Measurements from ENCODE around the gene NDOR1. TPM values are rescaled to one million over a fixed set of nuclear protein-coding genes. Genes with fewer than 3 reads are reported as not detected.

NDOR1 gene
- total and polyA plus RNA-seq, 2 of the 8 experiments (the other 6 are each of a cell fraction or from before 2014, with no cell fraction given): 25.7 to 32.3 TPM

DNA sequence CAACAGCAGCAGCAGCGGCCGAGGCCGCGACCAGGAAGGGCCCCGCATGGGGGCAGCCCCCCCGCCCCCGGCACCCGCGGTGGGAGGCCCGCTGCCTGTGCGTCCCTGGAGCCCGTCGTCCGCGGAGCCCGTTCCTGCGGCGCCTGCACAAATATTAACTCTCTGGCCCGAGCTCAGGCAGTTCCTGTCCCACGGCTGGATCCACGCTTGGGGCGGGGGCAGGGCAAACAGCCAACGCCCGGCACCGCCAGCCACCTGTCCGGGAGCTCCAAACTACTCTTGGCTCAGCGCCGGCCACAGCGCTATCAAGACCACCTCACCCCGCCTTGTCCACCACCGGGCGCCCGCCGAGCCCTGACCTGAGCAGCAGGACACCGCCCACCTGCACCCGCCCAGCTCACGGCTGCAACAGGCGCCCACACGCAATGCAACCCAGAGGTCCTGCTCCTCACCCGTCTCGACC lies 35.6 kb upstream of the NDOR1 start, which contains the start of gene LRRC26 (continued):
- TF ChIP-seq, protein P1, sequence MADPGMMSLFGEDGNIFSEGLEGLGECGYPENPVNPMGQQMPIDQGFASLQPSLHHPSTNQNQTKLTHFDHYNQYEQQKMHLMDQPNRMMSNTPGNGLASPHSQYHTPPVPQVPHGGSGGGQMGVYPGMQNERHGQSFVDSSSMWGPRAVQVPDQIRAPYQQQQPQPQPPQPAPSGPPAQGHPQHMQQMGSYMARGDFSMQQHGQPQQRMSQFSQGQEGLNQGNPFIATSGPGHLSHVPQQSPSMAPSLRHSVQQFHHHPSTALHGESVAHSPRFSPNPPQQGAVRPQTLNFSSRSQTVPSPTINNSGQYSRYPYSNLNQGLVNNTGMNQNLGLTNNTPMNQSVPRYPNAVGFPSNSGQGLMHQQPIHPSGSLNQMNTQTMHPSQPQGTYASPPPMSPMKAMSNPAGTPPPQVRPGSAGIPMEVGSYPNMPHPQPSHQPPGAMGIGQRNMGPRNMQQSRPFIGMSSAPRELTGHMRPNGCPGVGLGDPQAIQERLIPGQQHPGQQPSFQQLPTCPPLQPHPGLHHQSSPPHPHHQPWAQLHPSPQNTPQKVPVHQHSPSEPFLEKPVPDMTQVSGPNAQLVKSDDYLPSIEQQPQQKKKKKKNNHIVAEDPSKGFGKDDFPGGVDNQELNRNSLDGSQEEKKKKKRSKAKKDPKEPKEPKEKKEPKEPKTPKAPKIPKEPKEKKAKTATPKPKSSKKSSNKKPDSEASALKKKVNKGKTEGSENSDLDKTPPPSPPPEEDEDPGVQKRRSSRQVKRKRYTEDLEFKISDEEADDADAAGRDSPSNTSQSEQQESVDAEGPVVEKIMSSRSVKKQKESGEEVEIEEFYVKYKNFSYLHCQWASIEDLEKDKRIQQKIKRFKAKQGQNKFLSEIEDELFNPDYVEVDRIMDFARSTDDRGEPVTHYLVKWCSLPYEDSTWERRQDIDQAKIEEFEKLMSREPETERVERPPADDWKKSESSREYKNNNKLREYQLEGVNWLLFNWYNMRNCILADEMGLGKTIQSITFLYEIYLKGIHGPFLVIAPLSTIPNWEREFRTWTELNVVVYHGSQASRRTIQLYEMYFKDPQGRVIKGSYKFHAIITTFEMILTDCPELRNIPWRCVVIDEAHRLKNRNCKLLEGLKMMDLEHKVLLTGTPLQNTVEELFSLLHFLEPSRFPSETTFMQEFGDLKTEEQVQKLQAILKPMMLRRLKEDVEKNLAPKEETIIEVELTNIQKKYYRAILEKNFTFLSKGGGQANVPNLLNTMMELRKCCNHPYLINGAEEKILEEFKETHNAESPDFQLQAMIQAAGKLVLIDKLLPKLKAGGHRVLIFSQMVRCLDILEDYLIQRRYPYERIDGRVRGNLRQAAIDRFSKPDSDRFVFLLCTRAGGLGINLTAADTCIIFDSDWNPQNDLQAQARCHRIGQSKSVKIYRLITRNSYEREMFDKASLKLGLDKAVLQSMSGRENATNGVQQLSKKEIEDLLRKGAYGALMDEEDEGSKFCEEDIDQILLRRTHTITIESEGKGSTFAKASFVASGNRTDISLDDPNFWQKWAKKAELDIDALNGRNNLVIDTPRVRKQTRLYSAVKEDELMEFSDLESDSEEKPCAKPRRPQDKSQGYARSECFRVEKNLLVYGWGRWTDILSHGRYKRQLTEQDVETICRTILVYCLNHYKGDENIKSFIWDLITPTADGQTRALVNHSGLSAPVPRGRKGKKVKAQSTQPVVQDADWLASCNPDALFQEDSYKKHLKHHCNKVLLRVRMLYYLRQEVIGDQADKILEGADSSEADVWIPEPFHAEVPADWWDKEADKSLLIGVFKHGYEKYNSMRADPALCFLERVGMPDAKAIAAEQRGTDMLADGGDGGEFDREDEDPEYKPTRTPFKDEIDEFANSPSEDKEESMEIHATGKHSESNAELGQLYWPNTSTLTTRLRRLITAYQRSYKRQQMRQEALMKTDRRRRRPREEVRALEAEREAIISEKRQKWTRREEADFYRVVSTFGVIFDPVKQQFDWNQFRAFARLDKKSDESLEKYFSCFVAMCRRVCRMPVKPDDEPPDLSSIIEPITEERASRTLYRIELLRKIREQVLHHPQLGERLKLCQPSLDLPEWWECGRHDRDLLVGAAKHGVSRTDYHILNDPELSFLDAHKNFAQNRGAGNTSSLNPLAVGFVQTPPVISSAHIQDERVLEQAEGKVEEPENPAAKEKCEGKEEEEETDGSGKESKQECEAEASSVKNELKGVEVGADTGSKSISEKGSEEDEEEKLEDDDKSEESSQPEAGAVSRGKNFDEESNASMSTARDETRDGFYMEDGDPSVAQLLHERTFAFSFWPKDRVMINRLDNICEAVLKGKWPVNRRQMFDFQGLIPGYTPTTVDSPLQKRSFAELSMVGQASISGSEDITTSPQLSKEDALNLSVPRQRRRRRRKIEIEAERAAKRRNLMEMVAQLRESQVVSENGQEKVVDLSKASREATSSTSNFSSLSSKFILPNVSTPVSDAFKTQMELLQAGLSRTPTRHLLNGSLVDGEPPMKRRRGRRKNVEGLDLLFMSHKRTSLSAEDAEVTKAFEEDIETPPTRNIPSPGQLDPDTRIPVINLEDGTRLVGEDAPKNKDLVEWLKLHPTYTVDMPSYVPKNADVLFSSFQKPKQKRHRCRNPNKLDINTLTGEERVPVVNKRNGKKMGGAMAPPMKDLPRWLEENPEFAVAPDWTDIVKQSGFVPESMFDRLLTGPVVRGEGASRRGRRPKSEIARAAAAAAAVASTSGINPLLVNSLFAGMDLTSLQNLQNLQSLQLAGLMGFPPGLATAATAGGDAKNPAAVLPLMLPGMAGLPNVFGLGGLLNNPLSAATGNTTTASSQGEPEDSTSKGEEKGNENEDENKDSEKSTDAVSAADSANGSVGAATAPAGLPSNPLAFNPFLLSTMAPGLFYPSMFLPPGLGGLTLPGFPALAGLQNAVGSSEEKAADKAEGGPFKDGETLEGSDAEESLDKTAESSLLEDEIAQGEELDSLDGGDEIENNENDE (IDR thresholded peaks at IDR 0.05; ENCODE audit: insufficient replicate concordance, low read length): no peak
- TF ChIP-seq YY1 (IDR thresholded peaks at IDR 0.05; ENCODE audit: low read depth, low read length): no peak
- no peak for TF ChIP-seq TAF7 (optimal IDR thresholded peaks at IDR 0.05; ENCODE audit: borderline replicate concordance, low read depth, low read length)
- TF ChIP-seq, protein P2, sequence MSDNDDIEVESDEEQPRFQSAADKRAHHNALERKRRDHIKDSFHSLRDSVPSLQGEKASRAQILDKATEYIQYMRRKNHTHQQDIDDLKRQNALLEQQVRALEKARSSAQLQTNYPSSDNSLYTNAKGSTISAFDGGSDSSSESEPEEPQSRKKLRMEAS (IDR thresholded peaks at IDR 0.05): no peak
- TF ChIP-seq CBX5 (IDR thresholded peaks at IDR 0.05; ENCODE audit: low read depth, low read length): no peak
- TF ChIP-seq GABPA (IDR thresholded peaks at IDR 0.05; ENCODE audit: borderline replicate concordance, insufficient read depth, low read length): no peak
- TF ChIP-seq, protein P3, sequence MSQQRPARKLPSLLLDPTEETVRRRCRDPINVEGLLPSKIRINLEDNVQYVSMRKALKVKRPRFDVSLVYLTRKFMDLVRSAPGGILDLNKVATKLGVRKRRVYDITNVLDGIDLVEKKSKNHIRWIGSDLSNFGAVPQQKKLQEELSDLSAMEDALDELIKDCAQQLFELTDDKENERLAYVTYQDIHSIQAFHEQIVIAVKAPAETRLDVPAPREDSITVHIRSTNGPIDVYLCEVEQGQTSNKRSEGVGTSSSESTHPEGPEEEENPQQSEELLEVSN (IDR thresholded peaks at IDR 0.05): no peak
- TF ChIP-seq KDM5A (IDR thresholded peaks at IDR 0.05; ENCODE audit: low read length): no peak
- no peak for TF ChIP-seq HDAC2 (IDR thresholded peaks at IDR 0.05; ENCODE audit: borderline replicate concordance in 1 of 2, low read depth in 2 of 2, low read length in 2 of 2)
- no peak for TF ChIP-seq RXRA (IDR thresholded peaks at IDR 0.05; ENCODE audit: insufficient read depth, low read depth, low read length)

Data from H1 (cell line).